HG02571 (cell line): ENCODE data around the gene HCFC1.
"Not testable (repeated sequence)": the region's sequence is repeated elsewhere in the genome, so short reads cannot be mapped to it uniquely, and the experiment has no call there.

Source experiments
- ATAC-seq: cut with Tn5 transposase; IDR thresholded peaks from one replicate; pipeline ENCODE4 v1.9.1; 2021; ENCODE audit warnings: mild to moderate bottlenecking, moderate library complexity; ENCODE audit not compliant: unreplicated experiment

Gene HCFC1

DNA sequence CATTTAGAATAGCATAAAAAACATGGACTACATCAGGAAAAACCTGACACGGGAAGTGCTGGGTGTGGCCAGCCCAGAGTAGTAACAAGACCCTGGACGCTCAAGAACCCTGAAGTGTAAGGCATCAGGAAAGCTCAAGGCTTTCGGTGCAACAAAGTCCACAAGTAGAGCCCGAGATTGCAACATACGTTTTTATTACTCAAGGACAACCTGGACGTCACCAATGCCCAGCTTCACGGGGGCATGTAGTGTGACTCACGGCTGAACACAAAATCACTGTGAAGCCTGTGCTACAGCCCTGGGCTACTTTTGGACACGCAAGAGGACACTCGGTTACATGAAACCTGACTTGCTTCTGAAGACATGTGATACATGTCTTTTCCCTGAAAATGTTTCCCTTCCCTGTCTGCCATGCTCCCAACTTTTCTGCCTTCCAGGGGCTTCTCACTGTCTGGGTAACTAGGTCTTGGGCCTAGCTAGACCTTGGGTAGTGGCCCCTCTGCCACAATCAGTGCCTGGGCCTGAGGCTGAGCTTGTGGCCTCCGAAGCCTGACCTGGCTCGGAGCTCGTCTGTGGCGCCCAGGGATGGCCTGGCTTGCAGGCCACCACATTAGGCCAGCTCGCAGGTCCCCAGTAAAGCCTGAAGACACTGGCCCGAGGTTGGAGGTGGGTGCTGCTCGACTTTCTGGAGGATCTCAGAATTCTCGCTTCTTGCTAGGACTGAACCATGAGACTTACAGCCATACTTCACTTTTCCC, 38.9 kb upstream of the HCFC1 start:
- no peak for ATAC-seq

DNA sequence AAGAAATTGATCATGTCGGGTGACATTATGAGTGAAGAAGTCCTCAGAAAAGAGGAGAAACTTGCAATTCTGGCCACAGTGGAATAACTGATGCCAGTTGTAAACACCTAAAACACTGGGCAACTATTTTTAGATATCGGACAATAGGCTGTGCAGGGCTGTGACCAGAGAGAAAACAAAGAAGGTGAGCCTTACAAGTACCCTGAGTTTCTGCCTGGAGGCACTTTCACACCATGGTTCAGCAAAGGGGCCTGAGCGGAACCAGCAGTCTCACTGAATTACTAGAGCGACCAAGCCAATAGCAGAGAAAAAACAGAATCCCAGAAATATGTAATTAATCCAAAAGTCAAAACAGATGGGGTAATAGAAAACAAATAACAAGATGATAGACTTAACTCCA, 36.9 kb upstream of the HCFC1 start:
- ATAC-seq: no peak

DNA sequence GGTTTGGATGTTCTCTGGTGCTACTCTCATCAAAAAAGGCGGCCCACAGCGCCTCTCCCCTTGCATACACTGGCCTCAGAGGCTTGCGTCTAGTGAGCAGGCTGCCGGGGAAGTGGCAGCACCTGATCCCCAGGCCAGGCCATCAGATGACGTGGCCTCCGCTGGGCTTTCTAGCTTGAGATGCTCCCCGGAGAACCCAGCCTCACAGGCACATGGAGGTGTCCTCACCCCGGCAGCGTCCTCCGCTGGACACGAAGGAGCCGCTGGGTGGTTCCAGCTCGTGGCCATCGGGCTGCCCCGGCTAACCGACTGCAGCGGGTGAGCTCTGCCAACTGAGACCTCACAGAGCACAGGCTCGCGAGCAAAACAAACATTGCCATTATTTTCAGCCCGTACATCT, 35.3 kb upstream of the HCFC1 start:
- ATAC-seq: no peak

DNA sequence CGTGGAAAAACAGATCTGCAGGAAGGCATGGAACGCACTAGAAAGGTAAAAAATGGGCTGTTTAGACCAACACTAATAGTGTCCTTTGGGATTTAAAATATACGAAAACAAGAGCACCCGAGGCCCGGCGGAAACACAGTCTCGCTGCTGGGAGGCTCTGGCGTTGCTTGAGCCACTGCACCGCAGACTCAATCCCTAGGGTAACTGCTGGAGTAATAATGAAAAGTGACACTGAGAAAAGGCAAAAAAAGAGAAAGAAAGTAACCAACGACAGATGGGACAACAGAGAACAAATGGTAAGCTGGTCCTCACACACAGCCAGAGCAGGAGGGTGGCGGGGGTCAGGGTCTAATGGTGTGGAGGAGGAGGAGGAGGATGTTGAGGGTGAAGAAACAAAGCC, 32.7 kb upstream of the HCFC1 start:
- ATAC-seq: no peak

DNA sequence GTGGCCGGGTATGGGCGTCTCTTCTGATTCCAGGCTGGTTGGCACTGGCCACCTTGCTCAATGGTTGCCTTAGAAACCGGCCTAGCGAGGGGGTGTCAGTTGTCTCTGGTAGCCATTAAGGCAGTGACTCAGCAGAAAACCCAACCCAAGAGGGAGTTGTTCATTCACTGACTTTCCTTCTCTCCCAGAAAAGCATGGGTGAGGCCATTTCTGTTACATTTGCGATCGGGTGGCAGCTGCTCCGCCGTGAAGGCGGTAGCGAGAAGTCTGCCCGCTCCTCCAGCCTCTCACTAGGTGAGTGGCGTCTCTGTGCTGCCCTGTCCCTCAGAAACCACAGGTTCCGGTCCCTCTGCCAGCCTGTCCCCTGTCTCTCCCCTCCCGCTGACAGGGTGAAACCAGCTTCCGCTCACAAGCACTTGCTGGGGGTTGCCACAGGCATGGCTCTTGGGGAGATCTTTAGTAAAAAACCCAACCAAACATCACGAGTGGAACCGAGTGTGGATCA, 30.6 kb upstream of the HCFC1 start:
- ATAC-seq: no peak

DNA sequence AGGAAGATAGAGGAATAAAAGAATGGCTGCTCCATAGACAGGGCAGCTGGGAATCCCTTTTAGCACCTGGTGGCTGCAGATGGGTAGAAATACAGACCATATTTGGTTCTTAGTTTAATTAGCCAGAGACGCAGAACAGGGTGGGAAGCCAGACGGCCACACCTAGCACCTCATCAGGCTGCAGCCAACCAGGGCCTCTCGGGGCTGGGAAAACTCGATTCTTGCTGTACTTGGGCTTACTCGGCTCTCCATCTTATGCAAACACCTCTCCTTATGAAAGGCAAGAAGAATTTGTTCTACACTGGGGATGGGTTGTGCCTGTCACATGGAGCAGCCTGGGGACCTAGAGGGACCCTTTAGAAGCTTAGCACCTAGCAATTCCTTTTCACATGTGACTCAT, 28.4 kb upstream of the HCFC1 start:
- ATAC-seq: no peak

DNA sequence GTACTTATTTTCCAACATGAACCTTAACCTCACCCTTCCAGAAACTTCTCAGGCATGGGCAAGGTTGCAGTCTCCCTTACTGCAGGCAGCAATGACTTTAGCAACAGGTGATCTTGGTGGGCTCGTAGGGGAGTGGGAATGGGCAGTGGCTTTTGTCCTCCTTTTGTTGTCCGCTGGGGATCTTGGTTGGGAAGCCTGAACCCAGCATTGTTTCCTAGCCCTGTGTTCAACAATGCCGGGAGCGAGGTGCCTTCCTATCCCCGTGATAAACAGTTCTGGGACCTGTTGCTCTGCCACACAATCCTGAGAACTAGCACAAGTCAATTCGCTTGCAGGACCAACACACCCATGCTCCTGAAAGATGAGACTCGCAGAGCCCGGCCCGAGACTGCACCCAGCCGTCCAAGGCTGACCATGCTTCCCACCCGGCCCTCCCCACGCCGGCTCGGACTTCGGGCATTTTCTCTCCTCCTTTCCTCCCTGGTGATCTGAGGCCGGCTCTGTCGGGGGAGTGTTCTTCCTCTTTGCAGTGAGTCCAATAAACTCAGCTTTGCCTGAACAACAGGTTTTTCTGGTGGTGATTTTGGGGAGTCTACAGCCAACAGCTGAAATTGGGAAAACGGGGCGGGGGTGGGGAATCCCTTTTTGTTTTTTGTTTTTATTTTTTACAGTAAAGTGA, 27.9 kb upstream of the HCFC1 start:
- no peak for ATAC-seq

DNA sequence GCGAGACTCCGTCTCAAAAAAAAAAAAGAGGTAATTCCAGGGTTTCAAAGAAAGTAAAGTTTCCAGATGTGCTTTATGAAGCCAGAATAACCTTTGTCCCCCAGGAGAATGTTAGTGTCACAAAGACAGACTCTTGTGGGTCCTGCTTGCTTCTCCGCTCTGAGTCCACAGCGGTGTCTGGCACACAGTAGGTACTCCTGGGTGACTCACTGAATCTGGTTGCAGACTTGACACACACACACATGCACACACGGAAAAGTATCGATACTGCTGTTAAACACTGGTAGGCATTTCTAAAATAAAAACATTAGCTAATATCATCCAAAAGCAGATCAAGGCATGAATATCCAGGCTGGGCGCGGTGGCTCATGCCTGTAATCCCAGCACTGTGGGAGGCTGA, 23.9 kb upstream of the HCFC1 start:
- ATAC-seq: no peak

DNA sequence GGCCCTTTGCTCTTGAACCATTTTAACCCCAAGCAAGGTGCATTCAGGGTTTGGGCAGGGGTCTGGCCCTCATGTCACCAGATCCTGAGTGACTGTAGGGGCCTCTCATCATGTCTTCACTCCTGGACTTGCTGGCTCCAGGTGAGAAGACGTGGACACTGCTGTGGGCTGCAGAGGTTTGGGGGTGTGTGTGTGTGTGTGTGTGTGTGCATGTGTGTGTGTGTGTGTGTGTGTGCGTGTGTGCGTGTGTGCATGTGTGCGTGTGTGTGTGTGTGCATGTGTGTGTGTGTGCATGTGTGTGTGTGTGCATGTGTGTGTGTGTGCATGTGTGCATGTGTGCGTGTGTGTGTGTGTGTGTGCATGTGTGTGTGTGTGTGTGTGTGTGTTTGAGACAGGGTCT, 22.8 kb upstream of the HCFC1 start:
- ATAC-seq: not testable (repeated sequence)

DNA sequence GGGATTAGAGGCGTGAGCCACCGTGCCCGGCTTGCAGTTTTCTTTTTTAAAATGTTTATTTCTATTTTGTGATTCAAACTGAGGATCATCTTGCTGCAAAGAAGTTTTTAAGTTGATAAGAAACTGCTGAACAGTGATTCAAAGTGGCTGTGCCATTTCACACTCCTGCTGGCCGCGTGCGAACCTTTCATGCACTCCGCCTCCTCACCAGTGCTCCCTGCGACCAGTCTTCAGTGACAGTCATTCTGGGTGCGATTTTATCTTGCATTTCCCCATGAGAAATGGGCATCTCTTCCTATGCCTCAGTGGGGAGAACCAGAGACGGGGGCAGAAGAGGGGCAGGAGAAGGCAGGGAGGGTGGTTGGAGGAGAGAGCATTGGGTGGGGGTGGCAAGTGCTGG, 22.4 kb upstream of the HCFC1 start:
- no peak for ATAC-seq

DNA sequence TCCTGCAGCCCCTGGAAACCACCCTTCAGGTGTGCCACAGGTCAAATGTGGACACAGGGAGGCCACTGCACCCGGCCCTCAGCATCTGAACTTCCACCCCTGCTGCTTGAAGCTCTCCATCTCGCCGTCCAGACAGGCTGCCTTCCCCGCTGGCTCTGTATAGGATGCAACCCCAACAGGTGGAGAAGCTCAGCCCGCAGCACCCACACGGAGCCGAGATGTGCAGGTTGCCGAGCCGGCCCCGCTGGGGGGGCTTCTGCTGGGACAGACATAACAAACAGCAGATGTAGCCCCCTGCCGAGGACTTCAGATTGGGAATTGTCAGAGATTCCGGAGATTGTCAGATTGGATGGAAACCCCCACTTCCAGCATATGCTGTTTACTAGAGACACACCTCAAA, 21.5 kb upstream of the HCFC1 start:
- ATAC-seq: no peak

DNA sequence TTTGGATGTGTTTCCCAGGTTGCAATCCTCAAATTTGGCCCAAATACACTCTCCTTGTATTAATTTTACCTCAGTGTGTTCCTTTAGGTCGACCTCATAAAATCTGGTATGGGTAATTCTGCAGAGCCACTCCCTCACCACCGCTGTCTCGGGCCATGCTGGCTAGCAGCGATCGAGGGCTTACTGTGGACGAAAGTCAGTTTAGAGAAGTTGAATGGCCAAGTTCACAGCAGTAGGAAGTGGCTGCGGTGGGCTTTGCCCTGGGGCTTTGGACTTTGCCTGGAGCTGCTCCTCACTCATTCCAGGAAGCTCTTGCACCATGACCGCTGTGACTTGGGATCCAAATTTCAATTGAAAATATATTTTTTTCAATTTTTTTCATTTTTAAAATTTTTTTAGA, 20.6 kb upstream of the HCFC1 start:
- ATAC-seq: no peak

DNA sequence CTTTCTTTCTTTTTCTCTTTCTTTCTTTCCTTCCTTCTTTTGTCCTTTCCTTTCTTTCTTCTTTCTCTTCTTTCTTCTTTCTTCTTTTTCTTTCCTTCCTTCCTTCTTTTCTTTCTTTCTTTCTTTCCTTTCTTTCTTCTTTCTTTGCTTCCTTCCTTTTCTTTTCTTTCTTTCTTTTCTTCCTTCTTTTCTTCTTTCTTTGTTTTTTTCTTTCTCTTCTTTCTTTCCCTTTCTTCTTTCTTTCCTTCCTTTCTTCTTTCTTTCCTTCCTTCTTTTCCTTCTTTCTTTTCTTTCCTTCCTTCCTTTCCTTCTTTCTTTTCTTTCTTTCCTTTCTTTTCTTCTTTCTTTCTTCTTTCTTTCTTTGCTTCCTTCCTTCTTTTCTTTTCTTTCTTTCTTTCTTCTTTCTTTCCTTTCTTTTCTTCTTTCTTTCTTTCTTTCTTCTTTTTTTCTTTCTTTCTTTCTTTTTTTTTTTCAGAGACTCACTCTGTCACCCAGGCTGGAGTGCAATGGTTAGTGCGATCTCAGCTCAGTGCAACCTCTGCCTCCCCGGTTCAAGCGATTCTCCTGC, 19.5 kb upstream of the HCFC1 start:
- no peak for ATAC-seq

DNA sequence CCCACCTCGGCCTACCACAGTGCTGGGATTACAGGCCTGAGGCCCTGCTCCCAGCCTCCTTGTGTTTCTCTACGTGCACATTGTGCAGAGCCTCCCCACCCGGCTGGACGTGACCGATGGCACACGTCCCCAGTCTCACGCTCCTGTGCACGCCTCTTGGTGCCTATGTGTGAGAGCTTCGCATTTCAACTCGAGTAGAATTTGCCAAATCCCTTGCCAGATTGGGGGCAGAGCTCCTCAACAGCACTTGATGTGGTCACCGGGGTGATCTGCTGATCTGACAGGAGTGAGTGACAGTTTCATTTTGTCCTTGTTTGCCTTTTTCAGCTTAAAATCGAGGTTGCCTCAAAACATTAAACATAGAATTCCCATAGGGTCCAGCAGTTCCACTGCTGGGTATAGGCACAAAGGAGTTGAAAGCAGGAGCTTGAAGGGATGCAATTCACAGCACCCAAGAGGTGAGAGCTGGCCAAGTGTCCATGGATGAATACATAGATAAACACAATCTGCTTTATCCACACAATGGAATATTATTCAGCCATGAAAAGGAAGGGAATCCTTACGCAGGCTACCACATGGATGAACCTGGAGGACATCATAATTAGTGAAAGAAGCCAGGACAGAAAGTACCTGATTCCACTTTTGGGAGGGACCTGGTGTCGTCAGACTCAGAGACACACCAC, 18.5 kb upstream of the HCFC1 start:
- ATAC-seq: no peak

DNA sequence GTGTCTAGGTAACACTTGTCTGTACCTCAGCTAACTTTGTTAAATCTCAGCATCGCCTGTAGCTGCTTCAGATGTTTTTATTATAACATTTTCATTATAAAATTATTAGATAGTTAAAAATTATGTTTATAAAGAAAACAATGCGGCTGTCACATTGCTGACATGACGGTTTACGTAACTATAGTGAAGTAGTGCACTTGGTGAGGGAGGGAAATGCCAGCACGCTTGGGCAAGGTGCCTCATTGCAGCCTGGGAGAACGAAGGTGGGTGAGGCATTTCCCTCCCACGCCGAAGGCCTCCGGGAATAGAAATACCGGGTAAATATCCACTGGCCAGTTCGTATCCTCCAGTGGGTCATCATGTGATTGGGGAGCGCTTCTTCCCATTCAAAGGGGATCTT, 16.9 kb upstream of the HCFC1 start:
- ATAC-seq: no peak

DNA sequence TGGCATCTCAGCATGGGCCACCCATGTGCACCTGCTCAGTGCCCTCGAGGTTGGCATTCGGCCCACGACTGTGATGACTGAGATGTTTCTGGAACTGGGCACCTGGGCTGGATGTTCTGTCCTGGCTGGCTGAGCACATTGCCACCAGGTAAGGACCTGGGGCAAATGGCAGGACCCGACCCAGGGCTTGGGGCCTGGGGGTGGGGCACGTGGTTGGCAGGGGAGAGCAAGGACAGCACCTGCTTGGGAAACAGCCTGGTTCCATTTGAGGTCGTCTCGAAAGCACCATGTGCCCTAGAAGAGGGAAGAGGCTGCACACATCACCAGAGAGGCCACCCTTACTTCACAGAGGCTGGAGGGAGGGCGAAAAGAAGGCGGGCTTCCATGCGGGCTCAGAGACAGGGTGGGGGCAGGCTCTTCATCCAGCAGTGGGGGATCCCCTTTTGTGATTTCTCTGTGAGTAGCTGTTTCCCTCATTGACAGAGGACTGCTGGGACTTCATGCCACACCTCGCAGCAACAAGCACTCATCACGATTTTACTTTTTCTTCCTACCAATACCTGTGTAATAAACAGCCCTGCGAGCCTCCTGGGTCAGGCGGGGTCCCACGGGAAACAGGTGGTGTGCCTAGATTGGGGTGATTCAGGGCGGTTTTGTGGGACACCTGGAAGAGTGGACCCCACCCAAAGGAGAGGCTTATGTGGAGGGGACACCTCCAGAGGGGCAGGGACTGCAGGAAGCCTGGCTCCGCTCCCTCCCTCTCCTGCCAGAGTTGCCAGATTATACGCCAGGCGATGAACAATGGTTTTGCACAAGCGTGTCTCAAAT, 12.9 kb upstream of the HCFC1 start:
- ATAC-seq: no peak

DNA sequence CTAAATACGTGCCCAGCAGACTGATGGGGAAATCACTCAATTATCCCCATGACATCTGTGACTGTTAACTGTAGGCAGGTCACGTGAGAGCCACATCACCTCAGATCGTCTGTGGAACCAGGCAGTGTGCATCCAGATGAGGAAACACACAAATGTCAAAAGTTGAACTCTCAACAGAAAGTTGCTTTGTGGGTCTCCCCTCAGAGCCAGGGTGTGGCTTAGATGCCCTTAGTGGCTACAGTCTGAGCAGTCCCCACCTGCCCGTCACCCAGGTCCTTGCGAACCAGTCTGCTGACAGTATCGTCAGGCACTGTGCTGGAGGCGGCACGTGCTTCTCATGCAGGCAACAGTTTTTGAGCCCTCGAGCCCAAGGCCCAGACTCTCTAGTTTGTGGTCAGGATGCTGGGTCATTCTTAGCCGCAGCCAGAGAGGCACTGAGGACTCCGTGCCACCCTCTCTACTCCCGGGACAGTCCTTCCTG, 11.7 kb upstream of the HCFC1 start:
- no peak for ATAC-seq

DNA sequence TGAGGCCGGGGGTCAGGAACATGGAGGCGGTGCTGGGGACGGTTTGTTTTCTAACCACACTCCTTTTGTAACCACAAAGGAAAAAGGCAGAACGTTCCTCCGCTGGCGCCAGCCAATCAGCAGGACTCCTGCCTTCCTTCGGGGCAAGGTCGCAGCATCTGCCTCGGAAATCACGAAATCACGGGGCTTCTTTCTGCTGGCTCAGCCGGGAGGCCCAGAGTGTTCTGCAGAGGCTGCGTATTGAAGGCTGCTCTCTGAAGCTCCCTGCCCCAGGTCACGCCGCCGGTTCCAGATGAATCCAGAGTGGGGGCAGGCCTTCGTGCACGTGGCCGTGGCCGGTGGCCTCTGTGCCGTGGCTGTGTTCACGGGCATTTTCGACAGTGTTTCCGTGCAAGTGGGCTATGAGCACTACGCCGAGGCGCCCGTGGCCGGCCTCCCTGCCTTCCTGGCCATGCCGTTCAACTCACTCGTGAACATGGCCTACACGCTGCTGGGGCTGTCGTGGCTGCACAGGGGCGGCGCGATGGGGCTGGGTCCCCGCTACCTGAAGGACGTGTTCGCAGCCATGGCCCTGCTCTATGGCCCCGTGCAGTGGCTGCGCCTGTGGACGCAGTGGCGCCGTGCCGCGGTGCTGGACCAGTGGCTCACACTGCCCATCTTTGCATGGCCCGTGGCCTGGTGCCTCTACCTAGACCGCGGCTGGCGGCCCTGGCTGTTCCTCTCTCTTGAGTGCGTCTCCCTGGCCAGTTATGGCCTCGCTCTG, 10.3 kb upstream of the HCFC1 start:
- no peak for ATAC-seq

DNA sequence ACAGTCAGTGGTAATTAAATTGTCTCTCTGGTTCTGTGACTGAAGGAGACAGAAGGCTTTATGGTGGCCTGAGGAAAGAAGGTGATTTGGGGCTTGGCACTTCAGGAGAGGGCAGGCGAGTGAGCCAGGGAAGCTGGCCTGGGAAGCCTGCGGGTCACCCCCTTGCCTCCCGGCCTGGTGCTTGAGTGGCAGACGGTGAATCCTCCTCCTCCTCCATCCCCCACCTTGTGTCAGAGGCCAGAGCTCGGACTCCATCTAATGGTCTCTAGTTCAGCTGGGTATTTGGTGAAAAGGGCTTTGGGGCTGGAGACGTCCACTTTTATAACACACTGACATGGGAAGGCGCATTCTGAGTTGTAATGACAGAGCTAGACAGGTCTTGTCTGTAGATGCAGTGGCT, 9.6 kb upstream of the HCFC1 start:
- no peak for ATAC-seq

DNA sequence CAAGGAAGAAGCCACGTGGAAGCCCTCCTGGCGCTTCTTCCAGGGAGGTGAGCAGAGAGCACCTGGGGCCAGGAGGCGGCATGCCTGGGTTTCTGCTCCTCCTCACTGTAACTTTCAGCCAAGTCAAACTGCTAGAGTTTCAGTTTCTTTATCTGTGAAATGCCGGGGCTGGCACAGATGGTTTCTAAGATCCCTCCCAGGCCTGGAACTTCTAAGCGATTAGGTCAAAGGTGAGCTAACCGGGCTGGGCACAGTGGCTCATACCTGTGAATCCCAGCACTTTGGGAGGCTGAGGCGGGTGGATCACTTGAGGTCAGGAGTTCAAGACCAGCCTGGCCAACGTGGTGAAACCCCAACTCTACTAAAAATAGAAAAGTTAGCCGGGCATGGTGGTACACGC, 8.8 kb upstream of the HCFC1 start:
- not testable (repeated sequence) for ATAC-seq
